Fibroblast of skin of back (primary cell): ENCODE results near the gene FZD7.
A peak's percentile ranks its signal among the peaks of the same experiment; 100 is the strongest.

Experiments used
- DNase-seq: peaks from one replicate; pipeline ENCODE4 v3.0.0-alpha.2; 2013

The FZD7 gene

GRCh38 chr2:202038471-202039277, 5.0 kb downstream of the FZD7 start:
- peak; percentile 63 for DNase-seq

GRCh38 chr2:202039278-202040078, 5.8 kb downstream of the FZD7 start:
- DNase-seq = no peak

GRCh38 chr2:202040079-202040844, 6.6 kb downstream of the FZD7 start:
- DNase-seq = no peak

DNA sequence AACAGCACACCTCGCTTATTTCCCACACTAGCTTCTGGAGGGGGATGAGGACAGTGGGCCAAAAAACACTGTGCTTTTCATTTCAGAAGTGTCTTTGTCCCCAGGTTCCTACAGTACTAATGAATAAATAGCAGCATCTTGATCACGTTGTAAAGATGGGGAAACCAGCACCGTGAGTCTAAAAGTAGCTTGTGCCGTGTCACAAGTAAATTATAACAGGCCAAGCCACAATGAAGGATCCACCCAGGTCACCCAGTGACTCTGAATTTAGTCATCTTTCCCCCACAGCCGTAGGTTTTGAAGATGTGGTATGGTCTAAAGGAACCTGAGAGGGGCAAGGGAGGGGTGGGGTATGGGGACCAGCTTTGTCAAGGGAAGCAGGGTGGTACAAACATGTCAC, 8.8 kb downstream of the FZD7 start:
- DNase-seq = no peak

GRCh38 chr2:202043475-202043874, 9.8 kb downstream of the FZD7 start:
- DNase-seq = no peak

GRCh38 chr2:202044777-202045176, 11.1 kb downstream of the FZD7 start:
- no peak for DNase-seq

DNA sequence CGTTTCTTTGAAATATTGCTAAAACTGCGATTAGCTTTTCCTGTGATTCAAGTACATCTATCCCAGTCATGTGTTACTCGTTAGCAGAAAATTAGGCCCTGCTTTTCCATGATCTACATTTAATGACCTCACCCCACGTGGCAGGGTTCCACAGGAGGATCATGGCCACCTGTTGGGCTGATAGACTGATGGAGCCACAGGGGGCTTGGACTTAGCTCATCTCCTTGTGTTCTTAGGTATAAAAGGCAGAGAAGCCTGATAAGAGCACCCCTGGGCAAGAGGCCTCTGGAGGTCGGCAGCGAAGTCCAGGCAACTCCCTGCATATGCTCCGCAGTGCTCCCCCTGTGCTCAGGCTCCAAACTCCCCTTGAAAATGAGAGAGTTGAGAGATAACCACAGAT, 12.9 kb downstream of the FZD7 start:
- no peak for DNase-seq

DNA sequence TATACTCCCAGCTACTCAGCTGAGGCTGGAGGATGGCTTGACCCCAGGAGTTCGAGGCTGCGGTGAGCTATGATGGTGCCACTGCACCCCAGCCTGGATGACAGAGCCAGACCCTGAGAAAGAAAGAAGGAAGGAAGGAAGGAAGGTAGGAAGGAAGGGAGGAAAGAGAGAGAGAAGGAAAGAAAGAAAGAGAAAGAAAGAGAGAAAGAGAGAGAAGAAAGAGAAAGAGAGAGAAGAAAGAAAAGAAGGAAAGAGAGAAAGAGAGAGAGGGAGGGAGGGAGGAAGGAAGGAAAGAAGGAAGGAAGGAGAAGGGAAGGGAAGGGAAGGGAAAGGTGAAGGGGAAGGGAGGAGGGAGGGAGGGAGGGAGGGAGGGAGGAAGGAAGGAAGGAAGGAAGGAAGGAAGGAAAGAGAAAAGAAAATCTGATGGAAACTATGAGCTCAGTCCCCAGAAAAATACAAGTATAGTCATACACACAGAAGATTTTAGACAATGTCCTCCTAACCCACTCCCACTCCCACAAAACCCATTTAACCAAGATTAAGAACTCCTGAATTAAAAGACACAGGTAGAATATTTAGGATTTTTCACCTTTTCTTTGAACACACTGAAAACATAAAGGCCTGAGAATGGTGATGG, 15.6 kb downstream of the FZD7 start:
- no peak for DNase-seq

DNA sequence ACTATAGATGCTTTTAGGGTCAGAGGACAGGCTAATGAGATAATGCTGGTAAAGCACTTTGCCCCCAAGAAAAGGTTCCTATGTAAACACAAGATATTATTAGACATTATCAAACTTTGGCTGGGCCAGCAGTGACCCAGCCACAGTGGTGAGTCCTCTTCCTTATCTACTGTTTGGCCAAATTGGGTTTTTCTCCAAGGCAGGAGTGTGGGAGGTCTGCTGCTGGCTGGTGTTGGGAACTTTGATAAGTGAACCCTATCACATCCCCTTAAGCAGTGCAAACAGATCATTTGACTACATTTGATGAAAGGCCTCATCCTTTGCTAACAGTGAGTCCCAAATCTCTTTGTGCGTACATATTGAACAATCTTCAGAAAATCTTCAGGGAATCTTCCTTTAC, 16.2 kb downstream of the FZD7 start:
- no peak for DNase-seq

DNA sequence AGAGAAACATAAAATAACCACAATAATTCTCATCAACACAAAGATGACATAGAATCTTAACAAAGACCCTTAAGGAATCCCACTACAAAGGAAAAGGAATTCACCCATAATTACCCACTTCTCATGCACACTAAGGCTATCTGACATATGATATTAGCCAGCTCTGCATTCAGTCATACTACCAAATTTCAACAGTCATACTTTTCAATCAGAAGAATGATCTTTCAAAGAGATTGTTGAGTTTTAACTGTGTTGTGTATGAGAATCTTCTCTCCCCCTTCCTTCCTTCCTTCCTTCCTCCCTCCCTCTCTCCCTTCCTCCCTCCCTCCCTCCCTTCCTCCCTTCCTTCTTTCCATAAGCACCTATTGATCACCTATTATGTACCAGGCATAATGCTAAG, 17.0 kb downstream of the FZD7 start:
- DNase-seq = no peak

- DNase-seq = peak; percentile 63
Observed at GRCh38 chr2:202051499-202052161, 18.0 kb downstream of the FZD7 start.

DNA sequence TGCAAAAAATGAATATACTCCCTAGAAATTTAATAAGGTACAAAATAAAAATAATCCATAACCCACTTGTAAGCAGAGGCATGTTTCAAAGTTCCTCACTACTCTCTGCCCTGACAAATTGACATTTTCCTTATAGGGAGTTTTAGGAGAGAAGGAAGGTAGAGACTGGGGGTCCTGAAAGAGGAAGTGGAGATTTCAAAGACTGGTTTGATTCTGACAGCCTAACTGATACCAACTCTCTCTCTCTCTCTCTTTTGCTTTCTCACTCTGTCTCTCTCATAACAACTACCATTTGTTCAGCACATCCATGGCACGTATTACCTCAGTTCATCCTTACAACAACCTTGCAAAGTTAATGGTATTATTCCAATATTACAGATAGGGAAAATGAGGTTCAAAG, 18.6 kb downstream of the FZD7 start:
- DNase-seq = no peak

DNA sequence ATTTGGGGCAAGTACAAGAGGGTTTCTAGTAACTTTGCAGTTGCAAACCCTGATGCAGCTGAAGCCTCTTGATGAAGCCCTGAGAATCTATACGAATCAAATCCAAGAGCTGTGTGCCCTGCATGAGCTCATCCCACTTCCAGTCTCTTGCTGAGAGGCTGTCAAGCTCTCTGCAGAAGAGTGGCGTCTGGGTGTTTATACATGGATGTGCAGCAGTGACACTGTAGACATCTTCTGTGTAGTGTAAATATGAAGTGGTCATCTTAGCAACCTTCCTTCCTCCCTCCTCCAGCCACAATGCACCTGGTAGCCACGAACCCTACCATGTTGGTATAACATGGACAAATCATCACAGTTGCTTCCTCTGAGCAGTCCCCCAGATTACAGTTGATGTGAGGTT, 21.0 kb downstream of the FZD7 start:
- no peak for DNase-seq

- peak; percentile 29 for DNase-seq
Observed at GRCh38 chr2:202056611-202057010, 23.0 kb downstream of the FZD7 start.

- no peak for DNase-seq
Observed at GRCh38 chr2:202060218-202060617, 26.6 kb downstream of the FZD7 start.

DNA sequence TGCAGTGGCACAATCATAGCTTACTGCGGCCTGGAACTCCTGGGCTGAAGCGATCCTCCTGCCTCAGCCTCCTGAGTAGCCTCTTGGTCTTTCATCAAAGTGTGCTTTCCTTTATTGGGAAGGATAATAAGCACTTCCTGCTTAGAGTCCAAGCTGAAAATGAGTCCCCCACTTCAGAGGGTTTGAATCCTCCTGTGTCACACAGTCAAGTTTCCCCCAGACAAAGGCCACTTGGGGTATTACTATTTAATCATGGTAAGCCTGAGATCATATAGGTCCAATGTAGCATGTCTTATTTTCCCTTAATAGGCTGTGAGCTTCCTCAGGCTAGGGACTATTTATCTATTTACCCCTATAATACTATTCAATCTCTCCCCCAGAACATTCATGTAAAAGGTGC, 28.0 kb downstream of the FZD7 start:
- DNase-seq = no peak

- peak; percentile 78 for DNase-seq
Observed at GRCh38 chr2:202064171-202064880, 30.7 kb downstream of the FZD7 start.

GRCh38 chr2:202064881-202065230, 31.2 kb downstream of the FZD7 start:
- no peak for DNase-seq

DNA sequence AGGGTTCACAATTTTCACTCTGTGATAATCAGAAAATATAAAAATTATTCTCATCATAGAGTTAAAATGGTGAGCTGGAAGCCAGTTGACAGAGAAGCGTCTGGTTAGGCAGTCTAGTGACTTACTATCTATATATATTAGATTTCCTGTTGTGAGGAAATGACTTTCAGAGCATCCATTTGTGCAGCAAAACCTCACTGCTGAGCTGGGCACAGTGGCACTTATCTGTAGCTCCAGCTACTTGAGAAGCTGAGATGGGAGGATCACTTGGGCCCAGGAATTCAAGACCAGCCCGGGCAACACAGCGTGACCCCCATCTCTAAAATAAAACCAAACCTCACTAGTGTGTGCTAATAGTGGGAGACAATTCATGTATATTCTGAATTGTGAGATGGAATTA, 32.2 kb downstream of the FZD7 start:
- DNase-seq = no peak

DNA sequence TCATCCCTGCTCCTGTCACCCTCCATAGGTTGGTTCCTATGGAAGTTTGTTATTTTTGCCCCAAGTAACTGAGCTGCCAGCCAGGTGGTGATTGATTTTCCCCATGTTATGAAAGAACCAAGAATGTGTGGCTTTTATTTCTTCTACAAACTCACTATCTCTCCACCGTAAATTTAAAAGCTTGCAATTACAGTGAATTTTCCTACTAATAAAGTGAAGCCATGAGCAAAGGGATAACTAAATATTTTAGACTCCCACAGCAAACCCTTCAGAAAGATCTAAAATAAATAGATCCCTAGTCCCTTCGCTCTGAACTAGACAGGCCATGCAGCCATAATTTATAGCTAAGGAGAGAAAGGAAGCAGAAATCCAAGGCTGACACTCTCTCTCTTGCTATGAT, 33.2 kb downstream of the FZD7 start:
- no peak for DNase-seq

- no peak for DNase-seq
Observed at GRCh38 chr2:202067589-202067988, 33.9 kb downstream of the FZD7 start.
